22Rv1 (cell line): ENCODE results near the gene CDKAL1.

Experiments used
- ZFX ChIP-seq: fragments of 450-650 bp; IDR thresholded peaks from 2 replicates; pipeline ENCODE4 v1.6.1; 2017; ENCODE audit warnings: antibody characterized with exemption, borderline replicate concordance
- TF ChIP-seq, protein P1 (sequence below): fragments of 450-650 bp; IDR thresholded peaks from 2 replicates; pipeline ENCODE4 v1.5.1; 2017; ENCODE audit warnings: mild to moderate bottlenecking

GRCh38 chr6:21256197-21256596 is 721.9 kb downstream of the CDKAL1 start:
- TF ChIP-seq, protein P1, sequence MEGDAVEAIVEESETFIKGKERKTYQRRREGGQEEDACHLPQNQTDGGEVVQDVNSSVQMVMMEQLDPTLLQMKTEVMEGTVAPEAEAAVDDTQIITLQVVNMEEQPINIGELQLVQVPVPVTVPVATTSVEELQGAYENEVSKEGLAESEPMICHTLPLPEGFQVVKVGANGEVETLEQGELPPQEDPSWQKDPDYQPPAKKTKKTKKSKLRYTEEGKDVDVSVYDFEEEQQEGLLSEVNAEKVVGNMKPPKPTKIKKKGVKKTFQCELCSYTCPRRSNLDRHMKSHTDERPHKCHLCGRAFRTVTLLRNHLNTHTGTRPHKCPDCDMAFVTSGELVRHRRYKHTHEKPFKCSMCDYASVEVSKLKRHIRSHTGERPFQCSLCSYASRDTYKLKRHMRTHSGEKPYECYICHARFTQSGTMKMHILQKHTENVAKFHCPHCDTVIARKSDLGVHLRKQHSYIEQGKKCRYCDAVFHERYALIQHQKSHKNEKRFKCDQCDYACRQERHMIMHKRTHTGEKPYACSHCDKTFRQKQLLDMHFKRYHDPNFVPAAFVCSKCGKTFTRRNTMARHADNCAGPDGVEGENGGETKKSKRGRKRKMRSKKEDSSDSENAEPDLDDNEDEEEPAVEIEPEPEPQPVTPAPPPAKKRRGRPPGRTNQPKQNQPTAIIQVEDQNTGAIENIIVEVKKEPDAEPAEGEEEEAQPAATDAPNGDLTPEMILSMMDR = no peak
- TF ChIP-seq ZFX = no peak
